Measurements from ENCODE around the gene SLAMF1.
"Not testable (repeated sequence)": the region's sequence is repeated elsewhere in the genome, so short reads cannot be mapped to it uniquely, and the experiment has no call there.

DNA sequence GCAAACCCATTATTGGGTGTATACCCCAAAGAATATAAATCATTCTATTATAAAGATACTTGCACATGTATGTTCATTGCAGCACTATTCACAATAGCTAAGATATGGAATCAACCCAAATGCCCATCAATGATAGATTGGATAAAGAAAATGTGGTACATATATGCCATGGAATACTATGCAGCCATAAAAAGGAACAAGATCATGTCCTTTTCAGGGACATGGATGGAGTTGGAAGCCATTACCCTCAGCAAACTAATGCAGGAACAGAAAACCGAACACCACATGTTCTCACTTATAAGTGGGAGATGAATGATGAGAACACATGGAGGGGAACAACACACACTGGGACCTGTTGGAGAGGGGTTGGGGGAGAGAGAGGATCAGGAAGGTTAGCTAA is 83.6 kb downstream of the SLAMF1 start:
- TF ChIP-seq, protein P1, sequence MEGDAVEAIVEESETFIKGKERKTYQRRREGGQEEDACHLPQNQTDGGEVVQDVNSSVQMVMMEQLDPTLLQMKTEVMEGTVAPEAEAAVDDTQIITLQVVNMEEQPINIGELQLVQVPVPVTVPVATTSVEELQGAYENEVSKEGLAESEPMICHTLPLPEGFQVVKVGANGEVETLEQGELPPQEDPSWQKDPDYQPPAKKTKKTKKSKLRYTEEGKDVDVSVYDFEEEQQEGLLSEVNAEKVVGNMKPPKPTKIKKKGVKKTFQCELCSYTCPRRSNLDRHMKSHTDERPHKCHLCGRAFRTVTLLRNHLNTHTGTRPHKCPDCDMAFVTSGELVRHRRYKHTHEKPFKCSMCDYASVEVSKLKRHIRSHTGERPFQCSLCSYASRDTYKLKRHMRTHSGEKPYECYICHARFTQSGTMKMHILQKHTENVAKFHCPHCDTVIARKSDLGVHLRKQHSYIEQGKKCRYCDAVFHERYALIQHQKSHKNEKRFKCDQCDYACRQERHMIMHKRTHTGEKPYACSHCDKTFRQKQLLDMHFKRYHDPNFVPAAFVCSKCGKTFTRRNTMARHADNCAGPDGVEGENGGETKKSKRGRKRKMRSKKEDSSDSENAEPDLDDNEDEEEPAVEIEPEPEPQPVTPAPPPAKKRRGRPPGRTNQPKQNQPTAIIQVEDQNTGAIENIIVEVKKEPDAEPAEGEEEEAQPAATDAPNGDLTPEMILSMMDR (IDR thresholded peaks at IDR 0.05; ENCODE audit: low read length) = not testable (repeated sequence)
- not testable (repeated sequence) for TF ChIP-seq EZH2phosphoT487 (IDR thresholded peaks at IDR 0.05; ENCODE audit: low read length)

Data from MM.1S (cell line).